Body of pancreas (tissue), 4 donors: ENCODE results near the gene SCN2B. TPM values are rescaled to one million over a fixed set of nuclear protein-coding genes. Genes with fewer than 3 reads are reported as not detected.

Experiments
- ATAC-seq: fragments of 150-250 bp; one replicate; pipeline ENCODE4 v1.9.1; 2016
- DNase-seq, 4 donors: peaks; one replicate each; pipeline ENCODE4 v3.0.0-alpha.2; 2019
- H3K27ac ChIP-seq, 4 donors: fragments of 200-600 bp; sonication (generic); 1 replicate in 3 of 4; 2 replicates in 1 of 4; pipeline versions ENCODE4 v1.5.1 to v1.6.1; 2016 to 2019; ENCODE audit warnings: mild to moderate bottlenecking in 1 of 4, mixed read lengths in 1 of 4, moderate library complexity in 1 of 4
- H3K27me3 ChIP-seq, 2 donors: fragments of 200-600 bp; sonication (generic); one replicate each; pipeline ENCODE4 v1.6.0; 2016; ENCODE audit warnings: mild to moderate bottlenecking in 1 of 2
- H3K36me3 ChIP-seq, 2 donors: fragments of 200-600 bp; sonication (generic); replicated peaks in 1 of 2; 2 replicates each; pipeline ENCODE4 v1.5.1; 2016; ENCODE audit warnings: low read depth in 2 of 2; ENCODE audit not compliant: insufficient read depth in 1 of 2
- H3K4me1 ChIP-seq: fragments of 200-600 bp; sonication (generic); one replicate; pipeline ENCODE4 v1.6.0; 2016
- H3K4me3 ChIP-seq, 2 donors: fragments of 200-600 bp; sonication (generic); 1 replicate in 1 of 2; 2 replicates in 1 of 2; pipeline ENCODE4 v1.5.1; 2016 to 2019
- H3K9me3 ChIP-seq, 3 donors: fragments of 200-600 bp; sonication (generic); 1 replicate in 2 of 3; 2 replicates in 1 of 3; pipeline ENCODE4 v1.5.1; 2016
- POLR2A ChIP-seq, 3 donors: fragments of 450-650 bp; IDR thresholded peaks; one replicate each; pipeline ENCODE4 v1.6.1; 2016; ENCODE audit warnings: antibody characterized with exemption in 3 of 3, mild to moderate bottlenecking in 2 of 3
- WGBS, 2 donors: methylation state at CpG; one replicate each; pipeline ENCODE4 v1.1.5; 2017; 5-methylcytosine and 5-hydroxymethylcytosine counted together
- intact Hi-C: fragments of 100-400 bp; cut with DNase I; formaldehyde crosslinking; loops from one replicate; pipeline ENCODE4 v1.15.1; 2023
- total RNA-seq, 2 donors: library from RNA; depleted of rRNA; stranded (reverse); fragments of >200 nt; gene quantifications; one replicate each; pipeline ENCODE4 v1.1.0, GENCODE V29; 2016
- TF ChIP-seq, protein P1 (sequence below), 7 experiments: fragments of 450-650 bp in 4 of 7; fragments of 200-600 bp in 3 of 7; sonication (generic) in 3 of 7; IDR thresholded peaks; one replicate each; pipeline ENCODE4 v1.5.1; 2016 to 2019; ENCODE audit warnings: antibody characterized with exemption in 7 of 7

Gene SCN2B
- total RNA-seq, 2 donors from 2014 or later = under 0.01 TPM; not detected in 1

DNA sequence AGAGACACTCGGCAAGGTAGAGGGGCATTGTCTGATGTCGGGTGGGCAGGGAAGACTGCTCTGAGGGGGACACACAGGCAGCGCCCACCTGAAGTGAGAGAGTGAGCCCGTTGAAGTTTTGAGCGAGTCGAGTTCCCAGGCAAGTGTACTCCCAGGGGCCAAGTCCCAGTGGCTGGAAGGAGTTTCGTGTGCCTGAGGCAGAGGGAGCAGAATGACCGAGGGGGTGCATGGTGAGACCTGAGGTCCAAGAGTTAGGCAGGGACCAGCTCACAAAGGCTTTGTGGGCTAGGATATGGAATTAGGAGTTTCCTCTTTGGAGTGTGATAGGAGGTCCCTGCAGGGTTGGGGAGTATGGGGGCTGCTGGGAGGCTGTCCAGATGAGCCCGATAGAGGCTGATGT lies 6.2 kb downstream of the SCN2B start:
- H3K27ac ChIP-seq = no peak overlapping the region
- H3K4me3 ChIP-seq = no peak overlapping the region
- H3K36me3 ChIP-seq = no peaks in the 10 kb centered on the region
- TF ChIP-seq, protein P1, sequence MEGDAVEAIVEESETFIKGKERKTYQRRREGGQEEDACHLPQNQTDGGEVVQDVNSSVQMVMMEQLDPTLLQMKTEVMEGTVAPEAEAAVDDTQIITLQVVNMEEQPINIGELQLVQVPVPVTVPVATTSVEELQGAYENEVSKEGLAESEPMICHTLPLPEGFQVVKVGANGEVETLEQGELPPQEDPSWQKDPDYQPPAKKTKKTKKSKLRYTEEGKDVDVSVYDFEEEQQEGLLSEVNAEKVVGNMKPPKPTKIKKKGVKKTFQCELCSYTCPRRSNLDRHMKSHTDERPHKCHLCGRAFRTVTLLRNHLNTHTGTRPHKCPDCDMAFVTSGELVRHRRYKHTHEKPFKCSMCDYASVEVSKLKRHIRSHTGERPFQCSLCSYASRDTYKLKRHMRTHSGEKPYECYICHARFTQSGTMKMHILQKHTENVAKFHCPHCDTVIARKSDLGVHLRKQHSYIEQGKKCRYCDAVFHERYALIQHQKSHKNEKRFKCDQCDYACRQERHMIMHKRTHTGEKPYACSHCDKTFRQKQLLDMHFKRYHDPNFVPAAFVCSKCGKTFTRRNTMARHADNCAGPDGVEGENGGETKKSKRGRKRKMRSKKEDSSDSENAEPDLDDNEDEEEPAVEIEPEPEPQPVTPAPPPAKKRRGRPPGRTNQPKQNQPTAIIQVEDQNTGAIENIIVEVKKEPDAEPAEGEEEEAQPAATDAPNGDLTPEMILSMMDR (IDR thresholded peaks at IDR 0.05) = no peak
- TF ChIP-seq POLR2A (IDR thresholded peaks at IDR 0.05) = no peak
- H3K4me1 ChIP-seq = peaks cover 7% of the 10 kb centered on the region
- intact Hi-C loops = no loop called here
- H3K9me3 ChIP-seq = no peaks in the 10 kb centered on the region
- no peaks in the 10 kb centered on the region for H3K27me3 ChIP-seq
- ATAC-seq (no peak), DNase-seq (no peak)
- 65 to 68% methylated on average over 9 of the region's 9 CpGs for WGBS, 2 donors

DNA sequence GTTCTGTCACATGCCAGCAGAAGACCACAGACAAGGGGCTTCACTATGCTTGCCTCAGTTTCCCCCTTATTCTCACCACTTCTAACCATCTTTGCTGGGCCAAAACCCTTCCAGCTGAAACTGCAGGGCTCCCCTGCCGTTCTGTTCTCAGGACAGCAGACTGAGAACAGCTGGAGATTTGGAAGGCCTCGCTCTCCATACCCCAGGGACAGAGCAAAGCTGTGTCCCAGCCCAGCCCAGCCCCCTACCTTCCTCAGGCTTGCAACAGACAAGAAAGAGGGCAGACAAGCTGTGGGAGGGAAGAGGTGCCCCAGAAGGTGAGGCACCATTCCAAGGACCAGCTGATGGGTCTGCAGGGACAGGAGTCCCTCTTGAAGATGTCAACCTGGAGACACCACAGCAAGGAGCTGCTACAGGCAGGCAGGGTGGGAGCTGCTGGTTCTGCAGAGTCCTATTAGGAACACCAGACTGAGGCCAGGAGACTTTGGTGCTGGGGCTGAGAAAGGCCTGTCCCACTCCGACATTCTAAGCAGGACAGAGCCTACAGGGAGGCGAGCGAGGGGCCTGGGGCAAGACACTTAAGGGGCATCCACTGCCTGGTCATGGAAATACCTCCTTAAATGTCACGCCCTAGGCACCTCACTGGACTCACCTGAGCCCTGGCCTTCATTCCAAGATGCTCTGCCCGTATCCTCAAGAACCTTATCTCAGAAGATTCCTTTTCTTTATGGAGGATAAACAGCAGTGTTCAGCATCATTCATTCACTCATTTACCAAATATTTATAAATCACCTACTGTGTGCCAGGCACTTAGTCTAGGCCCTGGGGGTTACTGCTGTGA lies 6.9 kb downstream of the SCN2B start:
- Histone ChIP-seq H3K27me3 (no peaks in the 10 kb centered on the region), H3K27ac (no peak overlapping the region), H3K36me3 (no peaks in the 10 kb centered on the region), H3K4me3 (no peak overlapping the region), H3K9me3 (no peaks in the 10 kb centered on the region), H3K4me1 (peaks cover 7% of the 10 kb centered on the region)
- no peak for TF ChIP-seq POLR2A (IDR thresholded peaks at IDR 0.05)
- TF ChIP-seq, protein P1 (IDR thresholded peaks at IDR 0.05) = no peak
- DNase-seq = no peak
- 68 to 85% methylated on average over 7 of the region's 7 CpGs for WGBS, 2 donors
- no peak for ATAC-seq
- intact Hi-C loops = no loop called here

DNA sequence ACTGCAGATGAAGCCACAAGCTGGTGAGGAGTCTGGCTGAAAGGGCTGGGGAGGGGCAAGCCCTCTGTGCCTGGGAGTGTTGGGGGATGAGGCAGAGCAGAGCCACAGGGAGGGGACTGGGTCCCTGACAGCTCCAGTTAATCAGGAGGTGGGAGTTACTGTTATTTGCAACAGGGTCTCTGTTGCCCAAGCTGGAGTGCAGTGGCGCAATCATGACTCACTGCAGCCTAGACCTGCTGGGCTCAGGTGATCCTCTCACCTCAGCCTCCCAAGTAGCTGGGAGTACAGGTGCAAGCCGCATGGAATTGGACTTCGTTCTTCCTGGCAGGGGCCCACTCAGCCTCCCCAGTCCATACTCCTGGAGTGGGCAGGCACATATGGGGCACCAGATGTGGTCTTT lies 7.7 kb downstream of the SCN2B start:
- Histone ChIP-seq H3K36me3 (no peaks in the 10 kb centered on the region), H3K27ac (no peak overlapping the region), H3K4me3 (no peak overlapping the region), H3K4me1 (peaks cover 7% of the 10 kb centered on the region), H3K9me3 (no peaks in the 10 kb centered on the region), H3K27me3 (no peaks in the 10 kb centered on the region)
- DNase-seq (no peak), ATAC-seq (no peak)
- intact Hi-C loops = no loop called here
- WGBS, 2 donors = 75% methylated on average over 3 of the region's 3 CpGs; no CpG with 5 or more reads in 1 of the 2 donors
- no peak for TF ChIP-seq POLR2A (IDR thresholded peaks at IDR 0.05)
- TF ChIP-seq, protein P1 (IDR thresholded peaks at IDR 0.05) = no peak

DNA sequence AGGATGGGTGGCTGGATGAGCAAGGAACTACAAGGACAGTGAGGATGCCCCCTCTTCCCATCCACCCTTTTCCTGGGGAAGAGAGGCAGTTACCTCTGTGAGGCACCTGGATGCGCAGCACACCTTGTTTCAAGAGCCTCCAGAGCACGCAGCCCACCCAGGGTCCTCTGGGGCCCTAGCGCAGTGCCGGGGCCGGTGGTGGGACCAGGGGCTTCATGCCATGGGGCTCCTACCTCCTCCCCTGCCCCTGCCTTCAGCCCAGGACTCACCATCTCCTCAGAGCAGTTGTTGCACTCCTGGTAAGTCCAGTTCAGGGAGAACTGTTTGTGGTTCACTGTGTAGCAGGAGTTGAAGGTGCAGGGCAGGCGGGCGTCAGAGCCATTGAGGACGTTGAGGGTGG lies 8.1 kb downstream of the SCN2B start:
- 50 to 69% methylated on average over 3 to 8 of the region's 8 CpGs for whole genome bisulfite sequencing, 2 donors
- TF ChIP-seq POLR2A (IDR thresholded peaks at IDR 0.05) = no peak
- TF ChIP-seq, protein P1 (IDR thresholded peaks at IDR 0.05) = no peak
- no peaks in the 10 kb centered on the region for H3K9me3 ChIP-seq
- H3K27me3 ChIP-seq = no peaks in the 10 kb centered on the region
- H3K4me3 ChIP-seq = no peak overlapping the region
- ATAC-seq (no peak), DNase-seq (no peak)
- H3K36me3 ChIP-seq = no peaks in the 10 kb centered on the region
- peaks cover 7% of the 10 kb centered on the region for H3K4me1 ChIP-seq
- H3K27ac ChIP-seq = no peak overlapping the region
- intact Hi-C loops = no loop called here

DNA sequence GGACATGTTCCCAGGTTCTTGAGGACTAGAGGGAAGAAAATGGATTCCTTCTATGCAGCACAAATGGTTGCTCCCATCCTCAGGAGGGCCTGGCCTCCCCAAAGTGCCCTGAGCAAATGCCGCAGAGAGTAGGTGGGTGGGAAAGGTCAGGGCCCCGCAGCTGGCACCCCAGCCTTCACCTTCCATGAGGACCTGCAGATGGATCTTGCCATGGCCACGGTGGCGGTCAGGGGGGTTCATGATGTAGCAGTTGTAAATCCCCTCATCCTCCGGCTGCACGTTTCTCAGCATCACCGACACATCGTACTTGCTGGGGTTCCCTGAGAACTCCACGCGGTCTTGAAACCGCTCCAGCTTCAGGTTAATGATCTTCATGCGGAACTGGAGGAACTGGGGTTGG lies 8.5 kb downstream of the SCN2B start:
- TF ChIP-seq, protein P1 (IDR thresholded peaks at IDR 0.05) = no peak
- no peak for TF ChIP-seq POLR2A (IDR thresholded peaks at IDR 0.05)
- no peak overlapping the region for H3K4me3 ChIP-seq
- WGBS, 2 donors = 76 to 77% methylated on average over 11 to 12 of the region's 12 CpGs
- ATAC-seq (no peak), DNase-seq (no peak)
- intact Hi-C loops = no loop called here
- H3K36me3 ChIP-seq = no peaks in the 10 kb centered on the region
- H3K27me3 ChIP-seq = no peaks in the 10 kb centered on the region
- H3K9me3 ChIP-seq = no peaks in the 10 kb centered on the region
- no peak overlapping the region for H3K27ac ChIP-seq
- peaks cover 7% of the 10 kb centered on the region for H3K4me1 ChIP-seq
